Parathyroid adenoma (tissue), 2 donors: Measurements from ENCODE around the gene WASHC3.

Experiments used
- H2AFZ ChIP-seq: fragments of 300-600 bp; sonication (generic); one replicate; pipeline ENCODE4 v1.7.0; 2017; ENCODE audit warnings: antibody characterized with exemption, mild to moderate bottlenecking
- H3K27ac ChIP-seq: fragments of 300-600 bp; sonication (generic); one replicate; pipeline ENCODE4 v1.7.0; 2017
- H3K27me3 ChIP-seq: fragments of 300-600 bp; sonication (generic); one replicate; pipeline ENCODE4 v1.7.0; 2017; ENCODE audit warnings: low read length; ENCODE audit not compliant: control insufficient read depth, insufficient read depth
- H3K36me3 ChIP-seq: fragments of 300-600 bp; sonication (generic); one replicate; pipeline ENCODE4 v1.7.0; 2017; ENCODE audit warnings: low read length; ENCODE audit not compliant: control insufficient read depth, insufficient read depth
- H3K4me1 ChIP-seq: fragments of 300-600 bp; sonication (generic); one replicate; pipeline ENCODE4 v1.7.0; 2017; ENCODE audit warnings: control low read depth
- H3K4me2 ChIP-seq: fragments of 300-600 bp; sonication (generic); one replicate; pipeline ENCODE4 v1.7.0; 2017; ENCODE audit warnings: low read length
- H3K4me3 ChIP-seq: fragments of 300-600 bp; sonication (generic); one replicate; pipeline ENCODE4 v1.7.0; 2017; ENCODE audit warnings: low read depth, low read length
- H3K79me2 ChIP-seq: fragments of 300-600 bp; sonication (generic); one replicate; pipeline ENCODE4 v1.7.0; 2017; ENCODE audit warnings: control low read depth
- H3K9ac ChIP-seq: fragments of 300-600 bp; sonication (generic); one replicate; pipeline ENCODE4 v1.7.0; 2017; ENCODE audit warnings: mild to moderate bottlenecking
- H3K9me3 ChIP-seq: fragments of 300-600 bp; sonication (generic); one replicate; pipeline ENCODE4 v1.7.0; 2017; ENCODE audit warnings: low read length; ENCODE audit not compliant: control insufficient read depth
- CTCF ChIP-seq: fragments of 300-600 bp; sonication (generic); IDR thresholded peaks from one replicate; pipeline ENCODE4 v1.7.0; 2017; ENCODE audit warnings: antibody characterized with exemption, mild to moderate bottlenecking
- donor health status: primary hyperparathyroidism.

Gene WASHC3

GRCh38 chr12:101992091-101992490 lies 69.7 kb downstream of the WASHC3 start:
- Histone ChIP-seq H2AFZ (no peak overlapping the region), H3K9ac (no peak overlapping the region), H3K27me3 (no peaks in the 10 kb centered on the region), H3K36me3 (no peaks in the 10 kb centered on the region), H3K4me1 (no peaks in the 10 kb centered on the region), H3K4me3 (no peak overlapping the region), H3K4me2 (no peak overlapping the region), H3K27ac (no peak overlapping the region), H3K9me3 (no peaks in the 10 kb centered on the region), H3K79me2 (no peaks in the 10 kb centered on the region)
- no peak for TF ChIP-seq CTCF

GRCh38 chr12:101982307-101982706 lies 79.5 kb downstream of the WASHC3 start:
- H3K27me3 ChIP-seq = no peaks in the 10 kb centered on the region
- no peaks in the 10 kb centered on the region for H3K36me3 ChIP-seq
- no peaks in the 10 kb centered on the region for H3K4me1 ChIP-seq
- no peak overlapping the region for H3K4me3 ChIP-seq
- no peak overlapping the region for H3K27ac ChIP-seq
- H3K79me2 ChIP-seq = no peaks in the 10 kb centered on the region
- H2AFZ ChIP-seq = no peak overlapping the region
- no peak for TF ChIP-seq CTCF
- H3K9ac ChIP-seq = no peak overlapping the region
- no peaks in the 10 kb centered on the region for H3K9me3 ChIP-seq
- H3K4me2 ChIP-seq = no peak overlapping the region

GRCh38 chr12:101981868-101982267 lies 79.9 kb downstream of the WASHC3 start:
- TF ChIP-seq CTCF = no peak
- no peaks in the 10 kb centered on the region for H3K4me1 ChIP-seq
- H3K4me3 ChIP-seq = no peak overlapping the region
- H3K79me2 ChIP-seq = no peaks in the 10 kb centered on the region
- no peak overlapping the region for H3K9ac ChIP-seq
- no peaks in the 10 kb centered on the region for H3K36me3 ChIP-seq
- no peaks in the 10 kb centered on the region for H3K9me3 ChIP-seq
- peak overlapping the region; percentile 51 for H2AFZ ChIP-seq
- H3K27ac ChIP-seq = no peak overlapping the region
- no peak overlapping the region for H3K4me2 ChIP-seq
- no peaks in the 10 kb centered on the region for H3K27me3 ChIP-seq

- H3K79me2 ChIP-seq = no peaks in the 10 kb centered on the region
- no peaks in the 10 kb centered on the region for H3K4me1 ChIP-seq
- no peak overlapping the region for H3K4me2 ChIP-seq
- no peak overlapping the region for H2AFZ ChIP-seq
- no peaks in the 10 kb centered on the region for H3K36me3 ChIP-seq
- H3K27ac ChIP-seq = no peak overlapping the region
- TF ChIP-seq CTCF = no peak
- H3K27me3 ChIP-seq = no peaks in the 10 kb centered on the region
- H3K9ac ChIP-seq = no peak overlapping the region
- no peaks in the 10 kb centered on the region for H3K9me3 ChIP-seq
- H3K4me3 ChIP-seq = no peak overlapping the region
Measured at GRCh38 chr12:101968770-101969169, 93.0 kb downstream of the WASHC3 start.

GRCh38 chr12:101967506-101967905 lies 94.3 kb downstream of the WASHC3 start:
- Histone ChIP-seq H3K79me2 (no peaks in the 10 kb centered on the region), H3K27me3 (no peaks in the 10 kb centered on the region), H3K4me3 (no peak overlapping the region), H3K4me1 (no peaks in the 10 kb centered on the region), H3K27ac (no peak overlapping the region), H3K36me3 (no peaks in the 10 kb centered on the region), H3K9ac (no peak overlapping the region), H3K4me2 (no peak overlapping the region), H3K9me3 (no peaks in the 10 kb centered on the region), H2AFZ (no peak overlapping the region)
- no peak for TF ChIP-seq CTCF
